K562 (cell line): ENCODE data around the gene RNF11. TPM values are rescaled to one million over a fixed set of nuclear protein-coding genes. Genes with fewer than 3 reads are reported as not detected.

ENCODE experiments used
- ADNP ChIP-seq: fragments of 200-800 bp; sonication (Bioruptor generic); IDR thresholded peaks from 2 replicates; pipeline ENCODE4 v1.6.1; 2016; ENCODE audit warnings: missing genetic modification characterization, missing compliant biosample characterization
- BCL6 ChIP-seq: fragments of 250-450 bp; sonication (Bioruptor Pico); IDR thresholded peaks from 2 replicates; pipeline ENCODE4 v1.4.0; 2020
- CREM ChIP-seq: IDR thresholded peaks from 2 replicates; pipeline ENCODE4 v1.6.1; 2014; ENCODE audit warnings: antibody characterized with exemption, low read depth
- MBD1 ChIP-seq: fragments of 250-450 bp; sonication (Bioruptor Pico); IDR thresholded peaks from 2 replicates; pipeline ENCODE4 v1.8.0; 2022; ENCODE audit warnings: inconsistent platforms
- MTF1 ChIP-seq: fragments of 250-450 bp; sonication (Bioruptor Pico); IDR thresholded peaks from 2 replicates; pipeline ENCODE4 v1.9.0; 2021; ENCODE audit warnings: moderate library complexity, mild to moderate bottlenecking, inconsistent platforms, borderline replicate concordance
- NCOA1 ChIP-seq: fragments of 450-650 bp; IDR thresholded peaks from 2 replicates; pipeline ENCODE4 v1.6.1; 2016; ENCODE audit warnings: low read depth
- RBM14 ChIP-seq: fragments of 200-400 bp; formaldehyde crosslinking; IDR thresholded peaks from 2 replicates; pipeline ENCODE4 v1.6.1; 2018; ENCODE audit warnings: low read depth, mild to moderate bottlenecking, low read length, moderate library complexity, borderline replicate concordance; ENCODE audit not compliant: insufficient read depth
- SMARCB1 ChIP-seq: IDR thresholded peaks from 2 replicates; pipeline ENCODE4 v1.6.1; 2011; ENCODE audit warnings: improper control_type of control experiment, low read depth; ENCODE audit not compliant: insufficient read length
- SPI1 ChIP-seq: IDR thresholded peaks from 2 replicates; pipeline ENCODE4 v1.6.1; 2011; ENCODE audit warnings: low read depth, low read length, control low read depth, borderline replicate concordance
- TBL1XR1 ChIP-seq, 2 experiments: IDR thresholded peaks; 2 replicates each; pipeline ENCODE4 v1.6.1; 2012; ENCODE audit warnings: improper control_type of control experiment in 2 of 2, low read length in 2 of 2, mild to moderate bottlenecking in 1 of 2
- polyA plus RNA-seq, 8 experiments: library from polyadenylated mRNA; depleted of rRNA in 4 of 8; stranded (reverse) in 5 of 8; unstranded in 3 of 8; fragments of >200 nt; fragmentation: Nextera tagmentation in 2 of 8; fragmentation: Illumina TruSeq in 1 of 8; extraction: Ambion mirVana in 2 of 8; extraction: Trizol in 1 of 8; gene quantifications; 2 replicates each; pipeline versions ENCODE4 v1.2.1 to v1.2.3, GENCODE V29; 2011 to 2014; ENCODE audit warnings: inconsistent platforms in 1 of 8, missing spikeins in 1 of 8
- total RNA-seq, 7 experiments: library from RNA; depleted of rRNA in 6 of 7; stranded (reverse); fragments of >200 nt in 6 of 7; fragmentation: Illumina TruSeq in 2 of 7; extraction: Trizol in 2 of 7; gene quantifications; 2 replicates each; pipeline versions ENCODE4 v1.2.1 to v1.2.3, GENCODE V29; 2011 to 2021; ENCODE audit warnings: low replicate concordance in 1 of 7
- TF ChIP-seq, protein P1 (sequence below): fragments of 450-650 bp; IDR thresholded peaks from 2 replicates; pipeline ENCODE4 v1.6.1; 2017; ENCODE audit warnings: antibody characterized with exemption, mild to moderate bottlenecking
- TF ChIP-seq, protein P2 (sequence below): fragments of 450-650 bp; IDR thresholded peaks from 2 replicates; pipeline ENCODE4 v1.7.1; 2018; ENCODE audit warnings: mild to moderate bottlenecking, low read depth; ENCODE audit not compliant: partially characterized antibody
- TF ChIP-seq, protein P3 (sequence below): fragments of 450-650 bp; formaldehyde crosslinking; IDR thresholded peaks from 2 replicates; pipeline ENCODE4 v1.4.0; 2020; ENCODE audit warnings: mild to moderate bottlenecking
- TF ChIP-seq, protein P4 (sequence below): sonication (generic); formaldehyde crosslinking; IDR thresholded peaks from 2 replicates; pipeline ENCODE4 v1.8.0; 2022; ENCODE audit warnings: missing genetic modification reagents, mild to moderate bottlenecking, borderline replicate concordance

The RNF11 gene
- total and polyA plus RNA-seq, 9 of the 15 experiments (the other 6 are each of a cell fraction or from before 2014, with no cell fraction given) = 5.7 to 34.3 (median 23.1) TPM

- TF ChIP-seq, protein P1, sequence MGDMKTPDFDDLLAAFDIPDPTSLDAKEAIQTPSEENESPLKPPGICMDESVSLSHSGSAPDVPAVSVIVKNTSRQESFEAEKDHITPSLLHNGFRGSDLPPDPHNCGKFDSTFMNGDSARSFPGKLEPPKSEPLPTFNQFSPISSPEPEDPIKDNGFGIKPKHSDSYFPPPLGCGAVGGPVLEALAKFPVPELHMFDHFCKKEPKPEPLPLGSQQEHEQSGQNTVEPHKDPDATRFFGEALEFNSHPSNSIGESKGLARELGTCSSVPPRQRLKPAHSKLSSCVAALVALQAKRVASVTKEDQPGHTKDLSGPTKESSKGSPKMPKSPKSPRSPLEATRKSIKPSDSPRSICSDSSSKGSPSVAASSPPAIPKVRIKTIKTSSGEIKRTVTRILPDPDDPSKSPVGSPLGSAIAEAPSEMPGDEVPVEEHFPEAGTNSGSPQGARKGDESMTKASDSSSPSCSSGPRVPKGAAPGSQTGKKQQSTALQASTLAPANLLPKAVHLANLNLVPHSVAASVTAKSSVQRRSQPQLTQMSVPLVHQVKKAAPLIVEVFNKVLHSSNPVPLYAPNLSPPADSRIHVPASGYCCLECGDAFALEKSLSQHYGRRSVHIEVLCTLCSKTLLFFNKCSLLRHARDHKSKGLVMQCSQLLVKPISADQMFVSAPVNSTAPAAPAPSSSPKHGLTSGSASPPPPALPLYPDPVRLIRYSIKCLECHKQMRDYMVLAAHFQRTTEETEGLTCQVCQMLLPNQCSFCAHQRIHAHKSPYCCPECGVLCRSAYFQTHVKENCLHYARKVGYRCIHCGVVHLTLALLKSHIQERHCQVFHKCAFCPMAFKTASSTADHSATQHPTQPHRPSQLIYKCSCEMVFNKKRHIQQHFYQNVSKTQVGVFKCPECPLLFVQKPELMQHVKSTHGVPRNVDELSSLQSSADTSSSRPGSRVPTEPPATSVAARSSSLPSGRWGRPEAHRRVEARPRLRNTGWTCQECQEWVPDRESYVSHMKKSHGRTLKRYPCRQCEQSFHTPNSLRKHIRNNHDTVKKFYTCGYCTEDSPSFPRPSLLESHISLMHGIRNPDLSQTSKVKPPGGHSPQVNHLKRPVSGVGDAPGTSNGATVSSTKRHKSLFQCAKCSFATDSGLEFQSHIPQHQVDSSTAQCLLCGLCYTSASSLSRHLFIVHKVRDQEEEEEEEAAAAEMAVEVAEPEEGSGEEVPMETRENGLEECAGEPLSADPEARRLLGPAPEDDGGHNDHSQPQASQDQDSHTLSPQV = no peak
- TF ChIP-seq MBD1 (CRISPR knock-in tag) (no peak), SPI1 (no peak), MTF1 (CRISPR knock-in tag) (no peak), TBL1XR1 (IDR thresholded peaks at IDR 0.05; ENCODE audit: low read length in 2 of 2) (no peak), NCOA1 (no peak), CREM (peak; percentile 13; the same call in 1 of the 2 replicates), BCL6 (no peak), RBM14 (no peak), SMARCB1 (no peak), ADNP (tag) (no peak)
- TF ChIP-seq, protein P2, sequence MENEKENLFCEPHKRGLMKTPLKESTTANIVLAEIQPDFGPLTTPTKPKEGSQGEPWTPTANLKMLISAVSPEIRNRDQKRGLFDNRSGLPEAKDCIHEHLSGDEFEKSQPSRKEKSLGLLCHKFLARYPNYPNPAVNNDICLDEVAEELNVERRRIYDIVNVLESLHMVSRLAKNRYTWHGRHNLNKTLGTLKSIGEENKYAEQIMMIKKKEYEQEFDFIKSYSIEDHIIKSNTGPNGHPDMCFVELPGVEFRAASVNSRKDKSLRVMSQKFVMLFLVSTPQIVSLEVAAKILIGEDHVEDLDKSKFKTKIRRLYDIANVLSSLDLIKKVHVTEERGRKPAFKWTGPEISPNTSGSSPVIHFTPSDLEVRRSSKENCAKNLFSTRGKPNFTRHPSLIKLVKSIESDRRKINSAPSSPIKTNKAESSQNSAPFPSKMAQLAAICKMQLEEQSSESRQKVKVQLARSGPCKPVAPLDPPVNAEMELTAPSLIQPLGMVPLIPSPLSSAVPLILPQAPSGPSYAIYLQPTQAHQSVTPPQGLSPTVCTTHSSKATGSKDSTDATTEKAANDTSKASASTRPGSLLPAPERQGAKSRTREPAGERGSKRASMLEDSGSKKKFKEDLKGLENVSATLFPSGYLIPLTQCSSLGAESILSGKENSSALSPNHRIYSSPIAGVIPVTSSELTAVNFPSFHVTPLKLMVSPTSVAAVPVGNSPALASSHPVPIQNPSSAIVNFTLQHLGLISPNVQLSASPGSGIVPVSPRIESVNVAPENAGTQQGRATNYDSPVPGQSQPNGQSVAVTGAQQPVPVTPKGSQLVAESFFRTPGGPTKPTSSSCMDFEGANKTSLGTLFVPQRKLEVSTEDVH = no peak
- TF ChIP-seq, protein P3, sequence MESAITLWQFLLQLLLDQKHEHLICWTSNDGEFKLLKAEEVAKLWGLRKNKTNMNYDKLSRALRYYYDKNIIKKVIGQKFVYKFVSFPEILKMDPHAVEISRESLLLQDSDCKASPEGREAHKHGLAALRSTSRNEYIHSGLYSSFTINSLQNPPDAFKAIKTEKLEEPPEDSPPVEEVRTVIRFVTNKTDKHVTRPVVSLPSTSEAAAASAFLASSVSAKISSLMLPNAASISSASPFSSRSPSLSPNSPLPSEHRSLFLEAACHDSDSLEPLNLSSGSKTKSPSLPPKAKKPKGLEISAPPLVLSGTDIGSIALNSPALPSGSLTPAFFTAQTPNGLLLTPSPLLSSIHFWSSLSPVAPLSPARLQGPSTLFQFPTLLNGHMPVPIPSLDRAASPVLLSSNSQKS = no peak
- TF ChIP-seq, protein P4, sequence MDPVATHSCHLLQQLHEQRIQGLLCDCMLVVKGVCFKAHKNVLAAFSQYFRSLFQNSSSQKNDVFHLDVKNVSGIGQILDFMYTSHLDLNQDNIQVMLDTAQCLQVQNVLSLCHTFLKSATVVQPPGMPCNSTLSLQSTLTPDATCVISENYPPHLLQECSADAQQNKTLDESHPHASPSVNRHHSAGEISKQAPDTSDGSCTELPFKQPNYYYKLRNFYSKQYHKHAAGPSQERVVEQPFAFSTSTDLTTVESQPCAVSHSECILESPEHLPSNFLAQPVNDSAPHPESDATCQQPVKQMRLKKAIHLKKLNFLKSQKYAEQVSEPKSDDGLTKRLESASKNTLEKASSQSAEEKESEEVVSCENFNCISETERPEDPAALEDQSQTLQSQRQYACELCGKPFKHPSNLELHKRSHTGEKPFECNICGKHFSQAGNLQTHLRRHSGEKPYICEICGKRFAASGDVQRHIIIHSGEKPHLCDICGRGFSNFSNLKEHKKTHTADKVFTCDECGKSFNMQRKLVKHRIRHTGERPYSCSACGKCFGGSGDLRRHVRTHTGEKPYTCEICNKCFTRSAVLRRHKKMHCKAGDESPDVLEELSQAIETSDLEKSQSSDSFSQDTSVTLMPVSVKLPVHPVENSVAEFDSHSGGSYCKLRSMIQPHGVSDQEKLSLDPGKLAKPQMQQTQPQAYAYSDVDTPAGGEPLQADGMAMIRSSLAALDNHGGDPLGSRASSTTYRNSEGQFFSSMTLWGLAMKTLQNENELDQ (CRISPR knock-in tag) = 0 out of 2 replicates have a peak, but pooled peaks have one; percentile 53
These were observed 668 bp downstream of the RNF11 start (continued) for GRCh38 chr1:51236531-51237350.
